Stimulated activated CD8-positive, alpha-beta memory T cell treated with anti-CD3 and anti-CD28 coated beads, Interleukin-15, amount 100 ng/mL, for 1 hour (primary cell): ENCODE measurements around the gene SCNN1B.

Experiments used
- DNase-seq: peaks from one replicate; pipeline ENCODE4 v3.0.0-alpha.2; 2020; ENCODE audit warnings: low read depth

The SCNN1B gene

GRCh38 chr16:23408242-23408822 lies 106.2 kb downstream of the SCNN1B start:
- DNase-seq: no peak

GRCh38 chr16:23408823-23409298 lies 106.8 kb downstream of the SCNN1B start:
- DNase-seq: no peak

- no peak for DNase-seq
Measured at GRCh38 chr16:23409522-23409921, 107.4 kb downstream of the SCNN1B start.

- DNase-seq: no peak
Measured at GRCh38 chr16:23410176-23410575, 108.1 kb downstream of the SCNN1B start.

GRCh38 chr16:23414731-23415130 lies 112.6 kb downstream of the SCNN1B start:
- no peak for DNase-seq

- DNase-seq: no peak
Measured at GRCh38 chr16:23416816-23417215, 114.7 kb downstream of the SCNN1B start.

GRCh38 chr16:23420011-23420410 lies 117.9 kb downstream of the SCNN1B start:
- DNase-seq: no peak

GRCh38 chr16:23423496-23424049 lies 121.5 kb downstream of the SCNN1B start:
- no peak for DNase-seq

GRCh38 chr16:23424292-23424958 lies 122.3 kb downstream of the SCNN1B start:
- DNase-seq: no peak

- DNase-seq: no peak
Measured at GRCh38 chr16:23428351-23428750, 126.2 kb downstream of the SCNN1B start.
